ENCODE results near the gene UQCC5.

The UQCC5 gene

GRCh38 chr3:52536369-52537164 is at the start of gene UQCC5:
UQCC5 (plus strand) TSS chr3:52536605; CDS start chr3:52536756, 151 bp downstream.
- peak; percentile 99 for DNase-seq (ENCODE audit: low spot score)

- DNase-seq (ENCODE audit: low spot score) = no peak
These were observed 49.2 kb upstream of the UQCC5 start for GRCh38 chr3:52487050-52487787.

GRCh38 chr3:52487788-52488691 is 48.4 kb upstream of the UQCC5 start:
- no peak for DNase-seq (ENCODE audit: low spot score)

GRCh38 chr3:52488746-52489145 is 47.7 kb upstream of the UQCC5 start:
- no peak for DNase-seq (ENCODE audit: low spot score)

GRCh38 chr3:52489453-52489852 is 47.0 kb upstream of the UQCC5 start:
- DNase-seq (ENCODE audit: low spot score) = no peak

GRCh38 chr3:52490035-52490938 is 46.1 kb upstream of the UQCC5 start:
- DNase-seq (ENCODE audit: low spot score) = no peak

- DNase-seq (ENCODE audit: low spot score) = peak; percentile 29
These were observed 45.4 kb upstream of the UQCC5 start for GRCh38 chr3:52490939-52491526.

- DNase-seq (ENCODE audit: low spot score) = no peak
These were observed 44.3 kb upstream of the UQCC5 start for GRCh38 chr3:52492059-52492458.

GRCh38 chr3:52493232-52494017 is 43.0 kb upstream of the UQCC5 start:
- DNase-seq (ENCODE audit: low spot score) = no peak

- no peak for DNase-seq (ENCODE audit: low spot score)
These were observed 42.0 kb upstream of the UQCC5 start for GRCh38 chr3:52494445-52494844.

GRCh38 chr3:52494886-52495495 is 41.4 kb upstream of the UQCC5 start, which contains the start of gene STAB1:
STAB1 (plus strand) TSS chr3:52495338; CDS start chr3:52495414, 76 bp downstream.
- DNase-seq (ENCODE audit: low spot score) = no peak

- peak; percentile 58 for DNase-seq (ENCODE audit: low spot score)
These were observed 40.4 kb upstream of the UQCC5 start for GRCh38 chr3:52495777-52496602.

GRCh38 chr3:52498137-52499054 is 38.0 kb upstream of the UQCC5 start:
- DNase-seq (ENCODE audit: low spot score) = no peak

GRCh38 chr3:52501046-52501445 is 35.4 kb upstream of the UQCC5 start:
- no peak for DNase-seq (ENCODE audit: low spot score)

- no peak for DNase-seq (ENCODE audit: low spot score)
These were observed 34.4 kb upstream of the UQCC5 start for GRCh38 chr3:52502001-52502400.

- DNase-seq (ENCODE audit: low spot score) = no peak
These were observed 33.5 kb upstream of the UQCC5 start for GRCh38 chr3:52502808-52503350.

GRCh38 chr3:52503788-52504424 is 32.5 kb upstream of the UQCC5 start:
- DNase-seq (ENCODE audit: low spot score) = no peak

All from kidney tubule cell (primary cell).